Stimulated activated CD4-positive, alpha-beta T cell treated with anti-CD3 and anti-CD28 coated beads, Interleukin-1b, Interleukin-23, amount 100 ng/mL, for 4 hours (primary cell): ENCODE measurements around the gene TRIM5.

Experiments
- DNase-seq, 2 donors: peaks; one replicate each; pipeline ENCODE4 v3.0.0-alpha.2; 2020; ENCODE audit warnings: low read depth in 2 of 2

The TRIM5 gene

GRCh38 chr11:5624489-5625279 lies 60.2 kb downstream of the TRIM5 start, which contains the start of gene TRIM34:
Gene TRIM34 (plus strand): TSS chr11:5625001. CDS start chr11:5632332, 7,331 bp downstream.
- peak; percentile 3 to 52 for DNase-seq

DNA sequence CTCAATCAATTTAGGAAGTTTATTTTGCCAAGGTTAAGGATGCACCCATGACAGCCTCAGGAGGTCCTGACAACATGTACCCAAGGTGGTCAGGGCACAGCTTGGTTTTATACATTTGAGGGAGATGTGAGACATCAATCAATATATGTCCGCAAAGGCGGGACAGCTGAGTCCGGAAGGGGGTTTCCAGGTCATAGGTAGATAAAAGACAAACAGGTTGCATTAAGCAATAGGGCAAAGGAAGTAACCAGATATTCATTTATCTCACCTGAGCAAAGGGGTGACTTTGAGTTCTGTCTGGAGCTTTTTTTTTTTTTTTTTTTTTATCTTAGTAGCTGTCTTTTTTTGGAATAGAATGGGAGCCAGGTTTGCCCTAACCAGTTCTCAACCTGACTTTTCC lies 62.1 kb downstream of the TRIM5 start:
- no peak for DNase-seq

- no peak for DNase-seq
Observed at GRCh38 chr11:5621580-5621979, 63.3 kb downstream of the TRIM5 start.

- no peak for DNase-seq
Observed at GRCh38 chr11:5620651-5621521, 64.0 kb downstream of the TRIM5 start.

- DNase-seq: no peak
Observed at GRCh38 chr11:5618807-5619206, 66.1 kb downstream of the TRIM5 start.
